ACHN (cell line): Measurements from ENCODE around the gene AGAP1.
A peak's percentile ranks its signal among the peaks of the same experiment; 100 is the strongest.

Experiments
- DNase-seq: peaks from one replicate; pipeline ENCODE4 v3.0.0-alpha.2; 2015
- in situ Hi-C: cut with HindIII; loops from 2 replicates; pipeline ENCODE4 v1.10.0; 2017; ENCODE audit warnings: low sequenced_read_pairs, low pct_ligation_motif_present, low pct_unique_long_range_greater_than_20kb

The AGAP1 gene

GRCh38 chr2:235493775-235494715, at the start of gene AGAP1:
TSS of gene AGAP1 (plus strand) at chr2:235494043.
- in situ Hi-C loops, result no loop called here
- peak; percentile 89 for DNase-seq

GRCh38 chr2:235444101-235444597, 49.7 kb upstream of the AGAP1 start:
- in situ Hi-C loops, result no loop called here
- no peak for DNase-seq

GRCh38 chr2:235445116-235445515, 48.7 kb upstream of the AGAP1 start:
- in situ Hi-C loops, result no loop called here
- DNase-seq, result no peak

- in situ Hi-C loops, result no loop called here
Measured at GRCh38 chr2:235446082-235446481, 47.8 kb upstream of the AGAP1 start.

GRCh38 chr2:235447210-235447609, 46.6 kb upstream of the AGAP1 start:
- in situ Hi-C loops, result no loop called here
- DNase-seq, result no peak

More at GRCh38 chr2:235446082-235446481, 47.8 kb upstream of the AGAP1 start:
- no peak for DNase-seq

- DNase-seq, result no peak
- in situ Hi-C loops, result no loop called here
Measured at GRCh38 chr2:235449568-235449967, 44.3 kb upstream of the AGAP1 start.

GRCh38 chr2:235453605-235454151, 40.2 kb upstream of the AGAP1 start:
- DNase-seq, result no peak
- in situ Hi-C loops, result no loop called here

GRCh38 chr2:235458839-235459273, 35.0 kb upstream of the AGAP1 start:
- DNase-seq, result peak; percentile 81
- in situ Hi-C loops, result no loop called here

GRCh38 chr2:235460548-235461047, 33.2 kb upstream of the AGAP1 start:
- in situ Hi-C loops, result no loop called here
- no peak for DNase-seq

- in situ Hi-C loops, result no loop called here
Measured at GRCh38 chr2:235461763-235462414, 32.0 kb upstream of the AGAP1 start.

GRCh38 chr2:235462415-235462790, 31.4 kb upstream of the AGAP1 start:
- in situ Hi-C loops, result no loop called here
- no peak for DNase-seq

More at GRCh38 chr2:235461763-235462414, 32.0 kb upstream of the AGAP1 start:
- DNase-seq, result no peak

- no peak for DNase-seq
- in situ Hi-C loops, result no loop called here
Measured at GRCh38 chr2:235463893-235464292, 29.9 kb upstream of the AGAP1 start.

- in situ Hi-C loops, result no loop called here
- no peak for DNase-seq
Measured at GRCh38 chr2:235467588-235467987, 26.3 kb upstream of the AGAP1 start.

- in situ Hi-C loops, result no loop called here
- DNase-seq, result peak; percentile 82
Measured at GRCh38 chr2:235468978-235469655, 24.7 kb upstream of the AGAP1 start.

- DNase-seq, result no peak
- in situ Hi-C loops, result no loop called here
Measured at GRCh38 chr2:235471186-235471747, 22.6 kb upstream of the AGAP1 start.

- in situ Hi-C loops, result no loop called here
- peak; percentile 83 for DNase-seq
Measured at GRCh38 chr2:235472443-235472842, 21.4 kb upstream of the AGAP1 start.

GRCh38 chr2:235478609-235479008, 15.2 kb upstream of the AGAP1 start:
- no peak for DNase-seq
- in situ Hi-C loops, result no loop called here

GRCh38 chr2:235479604-235480003, 14.2 kb upstream of the AGAP1 start:
- DNase-seq, result no peak
- in situ Hi-C loops, result no loop called here
